Stimulated activated naive CD4-positive, alpha-beta T cell treated with Interleukin-2 at 50 U/mL for 16 hours (primary cell): ENCODE results near the gene SOX1.

Experiments
- DNase-seq: peaks from one replicate; lab custom pipeline; 2025; lab: John Stamatoyannopoulos, UW

SOX1 gene

GRCh38 chr13:112058941-112059340 lies 8.0 kb upstream of the SOX1 start:
- DNase-seq = no peak

GRCh38 chr13:112059457-112060281 lies 7.3 kb upstream of the SOX1 start:
- no peak for DNase-seq

GRCh38 chr13:112060282-112060830 lies 6.6 kb upstream of the SOX1 start:
- no peak for DNase-seq

- DNase-seq = no peak
These were observed 6.0 kb upstream of the SOX1 start for GRCh38 chr13:112060899-112061366.

GRCh38 chr13:112061367-112062061 lies 5.4 kb upstream of the SOX1 start:
- no peak for DNase-seq

GRCh38 chr13:112062072-112062567 lies 4.8 kb upstream of the SOX1 start:
- no peak for DNase-seq

GRCh38 chr13:112062571-112063570 lies 4.1 kb upstream of the SOX1 start:
- DNase-seq = no peak

- DNase-seq = no peak
These were observed 3.1 kb upstream of the SOX1 start for GRCh38 chr13:112063807-112064206.

GRCh38 chr13:112064222-112064621 lies 2.7 kb upstream of the SOX1 start:
- no peak for DNase-seq

- DNase-seq = no peak
These were observed 1.5 kb upstream of the SOX1 start for GRCh38 chr13:112065521-112065866.

- DNase-seq = no peak
These were observed 904 bp upstream of the SOX1 start for GRCh38 chr13:112065867-112066623.

- peak; percentile 6 for DNase-seq
These were observed 335 bp upstream of the SOX1 start for GRCh38 chr13:112066624-112067004.

- no peak for DNase-seq
These were observed 1.1 kb downstream of the SOX1 start for GRCh38 chr13:112067871-112068539.

- DNase-seq = no peak
These were observed 1.7 kb downstream of the SOX1 start for GRCh38 chr13:112068540-112069060.

- DNase-seq = no peak
These were observed 2.3 kb downstream of the SOX1 start for GRCh38 chr13:112069061-112069844.

GRCh38 chr13:112069845-112070251 lies 2.9 kb downstream of the SOX1 start:
- no peak for DNase-seq

GRCh38 chr13:112071102-112071722 lies 4.3 kb downstream of the SOX1 start:
- no peak for DNase-seq

- DNase-seq = no peak
These were observed 5.0 kb downstream of the SOX1 start for GRCh38 chr13:112071723-112072533.
